GM19043 (cell line): ENCODE results near the gene SART3.

Experiments used
- ATAC-seq: cut with Tn5 transposase; IDR thresholded peaks from one replicate; pipeline ENCODE4 v1.9.1; 2021; ENCODE audit warnings: low read depth; ENCODE audit not compliant: unreplicated experiment

The SART3 gene

DNA sequence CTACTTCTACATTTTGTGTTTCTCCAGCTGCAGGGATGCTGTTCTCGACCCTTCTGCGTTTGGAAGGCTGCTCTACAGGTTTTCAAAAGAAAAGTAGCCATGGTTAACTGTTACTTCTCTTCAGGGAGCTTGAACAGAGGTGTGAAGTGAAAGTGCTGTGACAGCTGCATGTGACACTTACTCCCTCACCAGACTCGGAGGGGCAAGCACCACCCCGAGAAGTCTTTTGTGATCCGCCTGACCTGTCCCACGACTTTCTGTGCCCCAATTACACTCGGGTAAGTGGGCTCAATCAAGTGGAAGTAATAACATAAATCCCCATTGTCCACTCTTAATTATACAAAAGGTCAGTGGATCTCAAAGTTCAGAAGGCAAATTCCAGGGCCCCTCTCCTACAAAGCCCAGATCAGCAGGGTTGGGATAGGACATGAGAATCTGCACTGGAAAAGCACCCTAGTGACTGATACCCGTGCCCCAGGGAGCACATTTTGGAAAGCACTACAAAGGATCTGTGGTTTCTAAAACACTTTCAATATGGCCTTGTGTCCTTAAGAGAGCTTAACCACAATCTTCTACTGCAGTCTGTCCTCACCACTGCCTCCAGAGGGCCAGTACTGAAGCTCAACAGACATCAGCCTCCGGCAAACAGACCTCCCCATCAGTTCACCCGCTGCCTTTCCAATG, 34.3 kb downstream of the SART3 start:
- no peak for ATAC-seq

DNA sequence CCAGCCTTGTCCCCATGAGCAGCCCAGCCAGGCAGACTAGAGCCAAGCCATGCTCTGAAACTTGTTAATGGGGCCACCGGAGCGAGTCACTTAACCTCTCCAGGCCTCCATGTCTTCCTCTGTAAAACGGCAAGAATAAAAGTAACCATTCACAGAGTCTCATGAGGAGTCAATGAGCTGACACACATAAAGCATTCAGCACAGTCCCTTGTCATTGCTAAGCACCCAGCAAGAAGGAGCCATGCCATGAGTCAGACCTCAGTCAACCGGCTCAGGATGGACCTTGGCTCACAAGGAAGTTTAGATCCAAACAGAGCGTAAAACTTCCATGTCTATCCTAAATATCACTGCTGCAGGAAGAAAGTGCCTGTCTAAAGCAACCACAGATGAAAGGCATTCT, 35.3 kb downstream of the SART3 start:
- ATAC-seq = no peak

DNA sequence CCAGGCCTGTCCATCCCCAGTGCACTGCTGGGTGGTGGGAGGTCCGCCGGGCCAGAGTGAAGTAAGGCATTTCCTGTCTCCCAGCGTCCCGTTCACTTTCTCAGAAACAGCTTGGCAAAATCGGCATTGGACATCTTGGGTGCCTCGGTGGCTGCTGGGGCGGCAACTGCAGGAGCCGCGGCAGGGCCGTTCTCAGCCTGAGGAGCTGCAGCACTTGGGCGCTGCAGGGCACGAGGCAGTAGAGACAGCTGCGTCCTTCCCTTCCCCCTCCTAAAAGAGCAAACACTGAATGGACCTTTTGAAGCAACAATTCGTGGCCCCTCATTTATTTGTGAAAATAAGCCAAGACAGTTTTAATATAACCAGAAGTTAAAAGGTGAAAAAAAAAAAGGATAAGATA, 37.6 kb downstream of the SART3 start:
- ATAC-seq = no peak

DNA sequence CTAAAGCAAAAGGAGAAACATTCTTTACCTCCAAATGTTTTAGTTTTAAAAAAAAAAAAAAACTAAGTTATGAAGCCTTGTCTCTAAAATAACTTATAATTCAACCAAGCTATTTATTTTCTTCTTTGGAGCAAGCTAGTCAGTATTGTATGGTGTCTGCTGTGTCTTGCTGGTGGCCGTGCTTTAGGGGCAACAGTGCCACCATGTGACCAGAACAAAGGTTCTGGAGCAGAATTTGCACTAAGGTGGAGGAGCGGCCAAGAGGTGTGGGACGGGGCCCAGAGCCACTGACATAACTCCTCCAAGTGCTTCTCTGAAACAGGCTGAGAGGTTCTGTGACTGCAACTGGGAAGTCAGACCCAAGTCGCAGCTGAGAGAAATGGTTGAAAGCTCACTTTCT, 41.4 kb downstream of the SART3 start:
- ATAC-seq = no peak

DNA sequence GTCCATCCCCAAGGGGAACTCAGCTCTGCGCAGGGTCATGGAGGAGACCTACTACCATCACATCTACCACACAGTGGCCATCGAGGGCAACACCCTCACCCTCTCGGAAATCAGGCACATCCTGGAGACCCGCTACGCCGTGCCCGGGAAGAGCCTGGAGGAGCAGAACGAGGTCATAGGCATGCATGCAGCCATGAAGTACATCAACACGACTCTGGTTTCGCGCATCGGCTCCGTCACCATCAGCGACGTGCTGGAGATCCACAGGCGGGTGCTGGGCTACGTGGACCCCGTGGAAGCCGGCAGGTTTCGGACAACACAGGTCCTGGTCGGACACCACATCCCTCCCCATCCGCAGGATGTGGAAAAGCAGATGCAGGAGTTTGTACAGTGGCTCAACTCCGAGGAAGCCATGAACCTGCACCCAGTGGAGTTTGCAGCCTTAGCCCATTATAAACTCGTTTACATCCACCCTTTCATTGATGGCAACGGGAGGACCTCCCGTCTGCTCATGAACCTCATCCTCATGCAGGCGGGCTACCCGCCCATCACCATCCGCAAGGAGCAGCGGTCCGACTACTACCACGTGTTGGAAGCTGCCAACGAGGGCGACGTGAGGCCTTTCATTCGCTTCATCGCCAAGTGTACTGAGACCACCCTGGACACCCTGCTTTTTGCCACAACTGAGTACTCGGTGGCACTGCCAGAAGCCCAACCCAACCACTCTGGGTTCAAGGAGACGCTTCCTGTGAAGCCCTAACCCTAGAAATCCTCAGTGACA, 42.1 kb downstream of the SART3 start:
- ATAC-seq = no peak

DNA sequence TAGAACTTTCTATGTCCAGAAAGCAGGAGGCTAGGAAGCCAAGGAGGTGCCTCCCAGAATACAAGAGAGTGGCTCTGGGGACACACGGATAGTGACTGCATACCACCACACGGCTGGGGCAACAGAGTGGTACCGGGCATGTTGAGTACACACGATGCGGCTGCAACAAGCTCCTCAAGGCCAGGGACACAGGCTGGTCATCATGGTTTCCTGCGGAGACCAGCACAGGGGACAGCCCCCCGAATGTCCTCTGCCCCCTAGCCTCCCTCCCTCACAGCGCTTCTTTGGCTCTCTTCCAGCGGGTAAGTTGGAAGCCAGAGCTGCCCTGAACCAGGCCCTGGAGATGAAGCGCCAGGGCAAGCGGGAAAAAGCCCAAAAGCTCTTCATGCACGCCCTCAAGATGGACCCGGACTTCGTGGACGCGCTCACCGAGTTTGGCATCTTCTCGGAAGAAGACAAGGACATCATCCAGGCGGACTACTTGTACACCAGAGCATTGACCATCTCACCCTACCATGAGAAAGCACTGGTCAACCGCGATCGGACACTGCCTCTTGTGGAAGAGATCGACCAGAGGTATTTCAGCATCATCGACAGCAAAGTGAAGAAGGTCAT, 42.8 kb downstream of the SART3 start:
- no peak for ATAC-seq

DNA sequence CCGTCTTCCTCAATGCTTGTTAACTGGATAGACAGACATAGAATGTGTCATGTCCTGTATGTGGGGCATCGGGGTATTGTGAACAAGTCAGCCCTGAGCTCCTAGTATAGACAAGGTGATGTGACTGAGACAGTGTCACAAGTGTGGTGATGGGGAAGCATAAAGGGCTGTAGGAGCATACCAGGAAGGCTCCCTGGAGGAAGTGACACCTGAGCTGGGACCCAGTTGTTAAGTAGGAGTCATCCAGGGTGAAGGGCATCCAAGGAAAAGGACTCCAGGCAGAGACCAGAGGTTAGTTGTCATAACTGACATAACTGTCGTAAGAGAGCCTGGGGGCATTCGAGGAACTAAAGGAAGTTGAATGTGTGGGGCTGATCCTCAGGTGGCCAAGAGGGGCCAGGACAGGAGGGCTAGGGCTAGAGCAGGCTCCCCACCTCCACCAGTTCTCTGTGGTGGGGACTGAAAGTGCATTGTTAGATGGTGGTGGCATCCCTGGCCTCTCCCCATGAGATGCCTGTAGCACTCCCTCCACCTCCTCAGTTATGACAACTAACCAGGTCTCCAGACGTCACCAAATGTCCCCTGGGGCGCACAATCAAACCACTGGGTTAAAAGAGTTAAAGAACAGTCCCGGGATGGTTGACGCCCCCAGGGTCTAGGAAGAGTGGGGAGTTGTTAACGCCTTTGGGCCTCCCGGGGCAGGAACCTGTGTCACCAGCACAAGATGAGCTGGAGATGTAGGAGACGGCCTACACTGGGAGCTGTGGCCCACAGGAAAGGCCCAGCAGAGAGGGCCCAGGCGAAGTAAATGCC, 43.5 kb downstream of the SART3 start:
- ATAC-seq = no peak

DNA sequence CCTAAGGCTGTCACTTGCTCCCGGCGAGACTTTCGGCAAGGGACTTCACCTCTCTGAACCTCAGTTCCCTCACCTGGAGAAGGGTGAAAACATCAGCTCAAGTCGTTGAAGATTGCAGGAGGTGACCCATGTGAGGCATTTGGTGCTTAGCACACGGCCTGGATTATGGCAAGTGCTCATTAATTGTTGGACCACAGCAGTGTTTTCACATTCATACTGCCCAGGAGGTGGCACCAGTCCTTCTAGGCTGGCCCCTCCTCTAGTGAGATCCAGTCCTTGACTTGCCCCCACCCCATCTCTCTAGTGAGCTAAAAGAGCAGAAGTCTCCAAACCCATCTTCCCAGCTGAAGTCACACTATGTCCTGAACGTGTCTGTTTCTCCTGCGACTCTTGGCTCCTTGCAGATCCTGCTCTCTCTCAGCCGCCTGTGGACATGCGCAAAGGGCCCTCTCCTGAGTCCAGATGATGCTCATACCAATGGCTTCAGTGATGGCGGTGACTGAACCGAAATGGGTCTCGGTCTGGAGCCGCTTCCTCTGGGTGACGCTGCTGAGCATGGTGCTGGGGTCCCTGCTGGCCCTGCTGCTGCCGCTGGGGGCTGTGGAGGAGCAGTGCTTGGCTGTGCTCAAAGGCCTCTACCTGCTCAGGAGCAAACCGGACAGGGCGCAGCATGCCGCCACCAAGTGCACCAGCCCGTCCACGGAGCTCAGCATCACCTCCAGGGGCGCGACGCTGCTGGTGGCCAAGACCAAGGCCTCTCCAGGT, 44.3 kb downstream of the SART3 start:
- ATAC-seq = no peak

DNA sequence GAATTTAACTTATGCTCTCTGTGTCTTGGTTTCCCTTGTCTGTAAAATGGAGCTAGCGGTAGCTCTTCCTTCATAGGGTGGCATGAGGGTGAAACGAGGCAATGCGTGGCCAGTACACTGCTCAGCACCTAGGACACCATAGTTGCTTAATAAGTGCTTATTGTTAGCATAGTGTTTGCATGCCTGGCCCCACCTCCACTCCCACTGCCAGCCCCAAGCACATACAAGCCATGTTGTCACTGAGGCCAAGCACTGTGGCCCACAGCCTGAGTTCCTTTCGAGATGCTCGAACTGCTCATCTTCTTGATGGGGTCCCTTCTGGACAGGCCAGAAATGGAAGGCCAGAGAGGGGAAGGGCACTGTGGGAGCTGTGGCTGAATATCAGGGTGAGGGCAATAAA, 45.1 kb downstream of the SART3 start:
- ATAC-seq = no peak

DNA sequence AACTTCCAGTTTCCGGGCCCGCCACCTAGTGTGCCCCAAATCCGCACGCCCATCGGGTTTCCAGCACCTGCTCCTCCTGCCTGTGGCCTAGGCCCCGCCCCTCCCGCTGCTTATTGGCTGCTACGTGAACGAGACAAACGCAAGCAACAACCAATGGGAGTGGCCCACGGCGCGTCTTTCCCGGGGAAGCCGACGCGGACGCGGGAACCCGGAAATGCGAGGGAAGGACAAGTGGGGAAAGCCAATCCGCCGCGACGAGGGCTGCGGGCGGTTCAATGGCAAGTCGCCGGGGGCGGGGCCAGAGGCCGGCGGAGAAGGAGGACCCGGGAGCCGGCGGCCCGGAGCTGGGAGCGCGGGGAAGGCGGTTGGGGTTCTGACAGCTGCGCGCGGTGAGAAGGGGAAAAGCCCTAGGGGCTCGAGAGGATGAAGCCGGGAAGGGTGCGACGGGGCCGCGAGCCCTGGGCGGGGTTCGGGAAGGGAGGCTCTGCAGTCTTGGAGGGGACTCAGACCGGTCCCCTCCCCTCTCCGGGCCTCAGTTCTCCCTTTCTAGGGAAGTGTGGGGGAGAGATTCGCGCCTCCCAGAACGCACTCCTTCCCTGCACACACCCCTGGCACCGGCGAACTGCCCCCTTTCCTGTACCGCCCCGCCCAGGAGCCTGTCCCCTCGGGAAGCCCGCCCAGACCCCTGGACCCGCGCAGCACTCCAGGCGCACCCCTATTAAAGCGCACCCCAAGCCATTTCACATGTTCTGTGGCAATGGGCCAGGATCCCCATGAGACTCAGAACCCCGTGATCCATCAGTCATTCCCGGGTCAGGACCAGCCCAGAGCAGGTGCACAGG, 45.8 kb downstream of the SART3 start, which contains the start of gene FICD:
TSS of gene FICD (plus strand) at position 305 of the 842 bp plus-strand sequence. CDS start 1,696 bp downstream, outside the sequence.
- ATAC-seq = peak; percentile 85

DNA sequence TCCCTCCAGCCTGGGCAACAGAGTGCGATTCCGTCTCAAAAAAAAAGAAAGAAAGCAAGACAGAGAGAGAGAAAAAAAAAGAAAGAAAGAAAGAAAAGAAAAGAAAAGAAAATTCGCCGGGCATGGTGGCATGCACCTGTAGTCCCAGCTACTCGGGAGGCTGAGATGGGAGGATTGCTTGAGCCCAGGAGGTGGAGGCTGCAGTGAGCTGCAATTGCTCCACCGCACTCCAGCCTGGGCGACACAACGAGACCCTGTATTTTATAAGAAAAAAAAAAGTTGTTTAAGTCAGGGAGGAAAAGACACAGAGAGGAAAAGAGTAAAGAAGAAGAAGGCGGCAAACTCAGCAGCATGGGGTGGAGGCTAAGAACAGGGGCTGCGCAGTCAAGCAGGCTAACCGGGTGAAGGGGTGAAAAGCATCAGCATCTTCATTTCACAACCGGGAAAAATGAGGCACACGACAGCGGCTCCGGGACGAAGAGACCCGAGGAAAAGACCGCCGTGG, 46.5 kb downstream of the SART3 start:
- peak; percentile 3 for ATAC-seq

DNA sequence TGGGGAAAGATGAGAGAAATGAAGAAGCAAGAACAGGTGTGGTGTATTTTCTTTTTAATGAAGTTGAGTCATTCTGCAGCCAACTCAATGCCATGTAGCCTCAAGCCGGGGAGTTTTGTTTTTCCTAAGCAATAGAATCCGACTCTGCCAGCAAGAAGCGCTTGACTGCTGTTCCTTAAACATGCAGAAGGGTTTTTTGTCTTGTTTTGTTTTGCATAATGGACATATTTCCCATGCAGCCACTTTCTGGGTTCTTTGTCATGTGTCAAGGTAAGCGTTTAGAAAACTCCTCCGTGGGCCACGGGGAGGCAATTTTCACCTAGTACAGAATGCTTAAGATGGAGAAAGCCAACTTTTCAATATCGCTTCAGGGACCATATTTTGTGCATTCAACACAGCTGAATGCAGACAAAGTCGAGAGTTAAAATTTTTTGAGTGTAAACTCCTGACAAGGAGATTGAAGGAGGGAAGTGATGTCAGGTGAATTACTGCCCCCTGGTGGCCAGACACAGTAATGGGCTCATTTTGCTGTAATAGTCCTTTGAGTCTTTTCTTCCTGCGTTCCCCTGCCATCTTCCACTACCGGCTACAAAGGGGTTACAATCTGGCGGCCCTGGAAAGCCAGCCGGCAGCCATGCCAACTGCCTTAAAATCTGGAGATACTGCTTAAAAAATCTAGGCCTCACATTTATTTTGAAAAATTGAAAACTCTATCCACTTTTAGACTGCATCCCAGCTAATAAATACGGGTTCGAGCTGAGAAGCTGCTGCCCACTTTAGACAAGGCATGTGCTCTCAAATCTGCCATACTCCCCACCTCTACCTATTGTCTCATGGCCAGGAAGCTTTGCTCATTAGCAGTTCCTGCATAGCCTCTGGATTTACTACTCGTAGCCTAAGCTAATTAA, 49.1 kb downstream of the SART3 start:
- no peak for ATAC-seq

DNA sequence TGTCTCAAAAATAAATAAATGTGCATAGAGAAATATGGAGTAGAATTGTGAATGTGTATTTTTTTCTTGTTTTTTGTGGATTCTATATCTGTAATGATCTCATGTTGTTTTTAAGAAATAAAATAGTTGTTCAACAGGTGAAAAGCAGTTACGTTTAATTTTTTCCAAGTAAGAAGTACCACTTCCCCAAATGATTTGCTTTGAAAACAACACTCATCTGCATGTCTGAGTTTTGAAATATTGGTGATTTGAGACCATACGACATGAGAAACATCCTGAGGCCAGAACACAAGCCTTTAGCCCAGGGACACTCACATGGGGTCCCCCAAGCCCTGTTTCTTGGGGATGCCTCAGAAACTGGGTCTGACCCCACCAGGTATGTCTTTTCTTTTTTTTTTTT, 50.1 kb downstream of the SART3 start:
- ATAC-seq = no peak

DNA sequence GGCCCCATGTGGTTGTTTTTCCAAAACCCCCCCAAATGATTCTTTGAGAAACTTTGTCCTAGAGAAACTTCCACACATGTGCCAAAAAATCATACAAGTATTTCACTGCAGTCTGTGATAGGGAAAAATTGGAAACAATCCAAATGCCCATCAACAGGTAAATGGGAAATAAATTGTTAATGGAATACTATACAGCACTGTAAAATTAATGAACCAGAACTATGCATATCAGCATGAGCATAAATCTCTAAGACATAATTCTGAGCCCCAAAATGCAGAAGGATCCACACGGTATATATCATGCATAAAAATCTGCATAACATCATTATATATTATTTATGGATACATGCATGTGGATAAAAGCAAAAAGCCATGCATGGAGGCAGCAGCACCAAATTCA, 51.2 kb downstream of the SART3 start:
- ATAC-seq = no peak

DNA sequence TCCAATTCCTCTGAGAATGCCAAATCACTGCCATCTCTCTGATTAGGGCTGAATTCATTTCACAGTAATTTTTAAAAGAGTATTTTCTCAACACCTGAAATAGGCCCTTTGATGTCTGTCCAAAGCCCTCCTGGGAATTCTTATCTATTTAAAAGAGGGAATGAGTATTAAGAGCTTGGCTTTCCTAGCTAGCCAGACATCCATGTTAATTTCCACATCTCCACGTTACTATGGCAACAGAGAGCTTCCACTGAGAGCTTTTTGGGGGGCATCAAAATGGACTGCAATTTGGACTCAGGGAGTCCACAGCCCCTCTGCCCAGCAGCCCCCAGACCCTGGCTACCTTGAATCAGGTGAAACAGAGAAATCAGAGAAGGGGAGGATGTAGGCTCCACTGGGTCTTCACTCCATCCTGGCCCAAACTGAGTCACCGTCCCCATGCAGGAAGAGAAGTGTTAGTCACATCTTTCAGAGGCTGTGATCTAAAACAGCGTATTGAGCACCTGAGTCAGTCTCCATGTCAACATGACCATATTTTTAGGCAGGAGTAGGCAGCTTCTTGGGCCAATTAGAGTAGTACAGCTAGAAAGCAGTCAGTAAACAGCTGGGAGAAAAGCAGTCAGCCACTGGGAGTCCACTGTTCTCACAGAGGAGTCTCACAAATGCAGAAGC, 52.9 kb downstream of the SART3 start:
- ATAC-seq = no peak

DNA sequence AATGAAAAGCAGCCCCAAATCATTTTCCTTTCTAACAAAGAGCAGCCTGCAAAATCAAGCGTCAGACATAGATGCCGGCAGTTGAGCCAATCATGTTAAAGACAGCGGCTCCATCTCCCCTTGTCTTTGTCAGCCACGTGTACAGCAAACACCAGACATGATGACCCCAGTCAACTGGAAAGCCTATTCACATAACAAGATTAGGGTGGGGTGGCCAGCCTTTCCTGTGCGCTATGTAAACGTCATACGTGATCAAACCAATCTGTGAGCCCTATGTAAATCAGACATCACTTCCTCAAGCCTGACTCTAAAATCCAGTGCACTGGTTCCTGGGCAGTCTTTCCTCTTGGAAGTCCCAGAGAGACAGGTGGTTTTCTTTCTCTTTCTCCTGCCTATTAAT, 55.8 kb downstream of the SART3 start:
- ATAC-seq = no peak

DNA sequence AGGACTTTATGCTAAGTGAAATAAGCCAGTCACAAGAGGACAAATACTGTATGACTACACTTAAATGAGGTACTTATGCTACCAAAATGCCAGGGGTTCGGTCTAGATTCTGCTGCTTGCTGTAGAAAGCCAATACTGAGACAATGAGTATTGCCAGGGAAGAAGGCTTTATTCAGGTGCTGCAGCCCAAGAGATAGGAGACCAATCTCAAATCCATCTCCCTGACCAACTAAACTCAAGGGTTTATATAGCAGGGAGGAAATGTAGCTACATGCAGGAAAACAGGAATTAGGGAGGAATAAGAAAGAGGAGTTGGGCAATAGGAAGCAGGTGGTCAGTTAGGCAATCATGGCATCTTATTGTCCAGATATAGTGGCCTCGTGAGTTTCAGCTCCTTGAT, 58.1 kb downstream of the SART3 start:
- no peak for ATAC-seq

DNA sequence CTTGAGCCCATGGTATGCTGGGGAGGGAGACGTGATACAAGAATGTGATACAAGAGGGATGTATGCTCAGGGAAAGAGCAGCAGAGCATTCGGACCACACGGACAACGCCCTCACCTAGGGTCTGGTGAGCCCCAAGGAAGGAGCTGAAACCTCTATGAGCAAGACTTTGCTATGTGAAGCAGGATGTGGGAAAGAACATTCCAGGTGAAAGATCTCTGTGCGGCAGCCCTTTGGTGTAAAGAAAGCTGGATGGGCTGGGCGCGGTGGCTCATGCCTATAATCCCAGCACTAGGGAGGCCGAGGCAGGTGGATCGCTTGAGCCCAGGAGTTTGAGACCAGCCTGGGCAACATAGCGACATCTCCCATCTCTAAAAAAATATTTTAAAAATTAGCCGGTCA, 62.8 kb downstream of the SART3 start:
- ATAC-seq = no peak
